Endodermal cell (in vitro differentiated cells): ENCODE measurements around the gene PRR14L. TPM values are rescaled to one million over a fixed set of nuclear protein-coding genes. Genes with fewer than 3 reads are reported as not detected.
A peak's percentile ranks its signal among the peaks of the same experiment; 100 is the strongest.

Source experiments
- DNase-seq: peaks from one replicate; pipeline ENCODE4 v3.0.0-alpha.2; 2017
- H3K27ac ChIP-seq: 2 replicates; pipeline ENCODE4 v1.5.1; 2013; ENCODE audit warnings: mild to moderate bottlenecking, low read depth, low read length, moderate library complexity
- H3K27me3 ChIP-seq: 2 replicates; pipeline ENCODE4 v1.6.1; 2013; ENCODE audit warnings: mild to moderate bottlenecking, low read length, moderate library complexity; ENCODE audit not compliant: insufficient read depth, control insufficient read depth, poor library complexity, severe bottlenecking
- H3K36me3 ChIP-seq: 2 replicates; pipeline ENCODE4 v1.7.0; 2013; ENCODE audit warnings: mild to moderate bottlenecking, low read length, moderate library complexity; ENCODE audit not compliant: control insufficient read depth, insufficient read depth
- H3K4me1 ChIP-seq: one replicate; pipeline ENCODE4 v1.7.0; 2013; ENCODE audit warnings: low read length; ENCODE audit not compliant: control insufficient read depth, insufficient read depth
- H3K4me3 ChIP-seq: 2 replicates; pipeline ENCODE4 v1.5.1; 2013; ENCODE audit warnings: mild to moderate bottlenecking, low read length, moderate library complexity
- H3K9ac ChIP-seq: 2 replicates; pipeline ENCODE4 v1.6.1; 2013; ENCODE audit warnings: mild to moderate bottlenecking, low read length, moderate library complexity; ENCODE audit not compliant: poor library complexity, severe bottlenecking; ENCODE audit errors: extremely low read depth
- H3K9me3 ChIP-seq: 2 replicates; pipeline ENCODE4 v1.6.1; 2013; ENCODE audit warnings: mild to moderate bottlenecking, low read length, moderate library complexity; ENCODE audit not compliant: control insufficient read depth
- H3K27ac Mint-ChIP-seq: 2 replicates; pipeline ENCODE4 v1.8.0; 2020; ENCODE audit warnings: mixed read lengths
- H3K27me3 Mint-ChIP-seq: 2 replicates; pipeline ENCODE4 v1.8.0; 2021; ENCODE audit warnings: mild to moderate bottlenecking, mixed read lengths; ENCODE audit not compliant: insufficient read depth
- H3K36me3 Mint-ChIP-seq: 2 replicates; pipeline ENCODE4 v1.8.0; 2020; ENCODE audit warnings: low read depth, mixed read lengths
- H3K4me1 Mint-ChIP-seq: 2 replicates; pipeline ENCODE4 v1.8.0; 2020; ENCODE audit warnings: mixed read lengths
- H3K4me3 Mint-ChIP-seq: 2 replicates; pipeline ENCODE4 v1.8.0; 2020; ENCODE audit warnings: mild to moderate bottlenecking, moderate library complexity, mixed read lengths
- H3K9me3 Mint-ChIP-seq: 2 replicates; pipeline ENCODE4 v1.8.0; 2020; ENCODE audit warnings: mild to moderate bottlenecking, mixed read lengths
- CTCF ChIP-seq: fragments of 200-600 bp; sonication (generic); conservative IDR thresholded peaks from 2 replicates; pipeline ENCODE4 v1.5.0; 2021; ENCODE audit warnings: antibody characterized with exemption, mild to moderate bottlenecking
- WGBS, 2 experiments: methylation state at CpG; one replicate each; pipeline versions ENCODE4 v1.1.5 to v1.1.7; 2013; ENCODE audit warnings: missing lambda C conversion rate in 2 of 2, mixed read lengths in 1 of 2; ENCODE audit not compliant: insufficient coverage in 1 of 2, insufficient read length in 1 of 2; 5-methylcytosine and 5-hydroxymethylcytosine counted together
- total RNA-seq, 2 donors: library from RNA; stranded (reverse); fragmentation: NEBNext Ultra II Directional in 1 of 2; extraction: Animal tissue kit (Norgen Biotek cat#: 25700) in 1 of 2; gene quantifications; 2 replicates in 1 of 2; 3 replicates in 1 of 2; pipeline ENCODE4 v1.2.1, GENCODE V29; 2021

PRR14L gene
- total RNA-seq, 2 donors from 2014 or later = 105 to 131 TPM

DNA sequence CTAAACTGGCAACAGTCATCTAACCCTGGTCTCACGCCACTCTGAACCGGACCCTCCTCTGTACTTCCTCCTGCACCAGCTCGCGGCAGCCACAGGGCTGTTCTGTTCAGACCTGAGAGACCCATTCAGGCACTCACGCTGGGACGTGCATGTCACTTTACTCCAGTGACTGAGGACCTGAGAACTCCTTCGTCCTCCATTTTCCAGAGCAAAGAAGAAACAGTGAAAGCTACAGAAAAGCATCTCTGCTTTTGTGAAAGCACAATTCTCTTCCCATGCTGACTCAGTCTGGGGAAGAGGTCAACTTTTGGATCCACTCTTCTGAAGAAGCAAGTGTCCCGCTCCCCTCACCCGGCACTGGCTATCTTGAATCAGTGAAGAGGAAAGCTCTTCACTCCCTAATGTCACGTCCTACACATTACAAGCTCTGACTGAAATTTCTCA is 112.5 kb downstream of the PRR14L start:
- Mint-ChIP-seq H3K4me1 (no peaks in the 10 kb centered on the region), H3K36me3 (peaks cover 15% of the 10 kb centered on the region), H3K27me3 (no peaks in the 10 kb centered on the region), H3K27ac (peak overlapping the region; percentile 69), H3K9me3 (no peaks in the 10 kb centered on the region), H3K4me3 (no peak overlapping the region)
- Histone ChIP-seq H3K27me3 (no peaks in the 10 kb centered on the region), H3K36me3 (peaks cover 4% of the 10 kb centered on the region), H3K9ac (no peak overlapping the region), H3K4me3 (no peak overlapping the region), H3K4me1 (no peaks in the 10 kb centered on the region), H3K27ac (no peak overlapping the region), H3K9me3 (no peaks in the 10 kb centered on the region)
- TF ChIP-seq CTCF = peak; percentile 26
- peak; percentile 59 for DNase-seq
- 94 to 95% methylated on average over 10 of the region's 10 CpGs for WGBS, 2 experiments

- Histone ChIP-seq H3K4me3 (no peak overlapping the region), H3K4me1 (peaks cover 4% of the 10 kb centered on the region), H3K9ac (no peak overlapping the region), H3K27ac (no peak overlapping the region), H3K9me3 (no peaks in the 10 kb centered on the region), H3K36me3 (no peaks in the 10 kb centered on the region), H3K27me3 (no peaks in the 10 kb centered on the region)
- Mint-ChIP-seq H3K4me1 (peaks cover 6% of the 10 kb centered on the region), H3K9me3 (no peaks in the 10 kb centered on the region), H3K36me3 (peaks cover 2% of the 10 kb centered on the region), H3K4me3 (no peak overlapping the region), H3K27ac (no peak overlapping the region), H3K27me3 (no peaks in the 10 kb centered on the region)
- DNase-seq = no peak
- WGBS, 2 experiments = 84 to 92% methylated on average over 11 to 13 of the region's 13 CpGs
- TF ChIP-seq CTCF = no peak
Observed at GRCh38 chr22:31635638-31636306, 114.2 kb downstream of the PRR14L start.

DNA sequence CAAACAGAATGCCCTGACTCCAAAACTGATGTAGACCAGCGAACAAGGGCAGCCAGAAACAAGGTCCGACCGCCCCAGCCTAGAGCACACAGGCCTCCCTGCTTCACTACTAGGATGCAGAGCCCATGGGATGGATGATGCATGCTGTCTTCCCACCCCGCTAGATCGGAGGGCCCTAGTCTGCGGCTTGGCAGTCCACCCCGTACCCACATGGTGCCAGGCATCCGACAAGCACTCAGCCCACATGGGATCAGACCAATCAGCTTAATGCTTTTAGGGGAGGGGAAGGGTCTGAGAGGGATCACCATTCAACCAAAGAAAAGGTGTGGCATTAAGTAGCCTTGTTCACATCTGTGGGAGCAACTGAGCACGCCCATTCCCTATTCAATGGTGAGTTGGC is 118.5 kb downstream of the PRR14L start:
- peak overlapping the region; percentile 76 for H3K9ac ChIP-seq
- H3K4me1 ChIP-seq = peaks cover 12% of the 10 kb centered on the region
- DNase-seq = no peak
- no peak for TF ChIP-seq CTCF
- peak overlapping the region; percentile 74 for H3K4me3 Mint-ChIP-seq
- H3K9me3 ChIP-seq = no peaks in the 10 kb centered on the region
- peak overlapping the region; percentile 64 for H3K27ac Mint-ChIP-seq
- H3K27me3 Mint-ChIP-seq = no peaks in the 10 kb centered on the region
- no peaks in the 10 kb centered on the region for H3K36me3 Mint-ChIP-seq
- 71 to 87% methylated on average over 2 to 9 of the region's 9 CpGs for WGBS, 2 experiments
- no peaks in the 10 kb centered on the region for H3K27me3 ChIP-seq
- H3K36me3 ChIP-seq = peaks cover 15% of the 10 kb centered on the region
- no peak overlapping the region for H3K27ac ChIP-seq
- peak overlapping the region; percentile 82 for H3K4me3 ChIP-seq
- no peaks in the 10 kb centered on the region for H3K9me3 Mint-ChIP-seq
- peaks cover 13% of the 10 kb centered on the region for H3K4me1 Mint-ChIP-seq

Other genes with a start within 250 kb of the PRR14L start
- gene PISD, start 87.9 kb downstream of the PRR14L start, total RNA-seq = 10 to 100 TPM; 39.1 to 43.4 TPM
- gene DEPDC5, start 3.9 kb upstream of the PRR14L start, total RNA-seq = 10 to 100 TPM; 31.9 to 43.2 TPM
- gene YWHAH, start 194.4 kb upstream of the PRR14L start, total RNA-seq = 100 to 1,000 TPM; 162 to 193 TPM